H9 (cell line): ENCODE data around the gene FOXL1. TPM values are rescaled to one million over a fixed set of nuclear protein-coding genes. Genes with fewer than 3 reads are reported as not detected.

Source experiments
- DNase-seq: peaks from one replicate; pipeline ENCODE4 v3.0.0-alpha.2; 2017
- H2AFZ ChIP-seq: one replicate; pipeline ENCODE4 v1.6.1; 2013; ENCODE audit warnings: mild to moderate bottlenecking, low read length, control low read depth, moderate library complexity
- H2AK5ac ChIP-seq: 2 replicates; pipeline ENCODE4 v1.6.1; 2013; ENCODE audit warnings: low read length, control low read depth, mixed read lengths; ENCODE audit not compliant: insufficient read length
- H2BK120ac ChIP-seq: one replicate; pipeline ENCODE4 v1.6.1; 2013; ENCODE audit warnings: low read depth, mild to moderate bottlenecking, low read length, control low read depth, inconsistent platforms; ENCODE audit not compliant: poor library complexity, severe bottlenecking
- H2BK12ac ChIP-seq: 2 replicates; pipeline ENCODE4 v1.6.1; 2013; ENCODE audit warnings: low read length, control low read depth, mixed read lengths, low read depth; ENCODE audit not compliant: insufficient read length
- H2BK15ac ChIP-seq: 2 replicates; pipeline ENCODE4 v1.6.1; 2013; ENCODE audit warnings: low read depth, low read length, control low read depth
- H2BK20ac ChIP-seq: one replicate; pipeline ENCODE4 v1.6.1; 2013; ENCODE audit warnings: low read depth, mild to moderate bottlenecking, low read length, control low read depth, inconsistent platforms; ENCODE audit not compliant: poor library complexity, severe bottlenecking
- H2BK5ac ChIP-seq: 2 replicates; pipeline ENCODE4 v1.6.1; 2013; ENCODE audit warnings: low read length, control low read depth, mixed read lengths; ENCODE audit not compliant: insufficient read length
- H3K14ac ChIP-seq: 2 replicates; pipeline ENCODE4 v1.6.1; 2013; ENCODE audit warnings: low read length, control low read depth; ENCODE audit not compliant: insufficient read depth
- H3K18ac ChIP-seq: 2 replicates; pipeline ENCODE4 v1.6.1; 2013; ENCODE audit warnings: low read depth, mild to moderate bottlenecking, mixed read lengths, low read length, control low read depth; ENCODE audit not compliant: insufficient read length
- H3K23ac ChIP-seq: 2 replicates; pipeline ENCODE4 v1.6.1; 2013; ENCODE audit warnings: low read length, control low read depth, mixed read lengths, low read depth; ENCODE audit not compliant: insufficient read length
- H3K23me2 ChIP-seq: 2 replicates; pipeline ENCODE4 v1.6.1; 2013; ENCODE audit warnings: low read depth, mild to moderate bottlenecking, mixed read lengths, low read length, control low read depth; ENCODE audit not compliant: insufficient read length, poor library complexity, severe bottlenecking
- H3K27ac ChIP-seq: 2 replicates; pipeline ENCODE4 v1.5.1; 2013; ENCODE audit warnings: low read length, control low read depth, mixed read lengths, low read depth; ENCODE audit not compliant: insufficient read length
- H3K27me3 ChIP-seq: 2 replicates; pipeline ENCODE4 v1.6.1; 2013; ENCODE audit warnings: low read length, control low read depth, inconsistent platforms; ENCODE audit not compliant: insufficient read depth
- H3K4ac ChIP-seq: 2 replicates; pipeline ENCODE4 v1.6.1; 2013; ENCODE audit warnings: low read depth, mild to moderate bottlenecking, control low read depth, inconsistent platforms, low read length, moderate library complexity
- H3K4me1 ChIP-seq: 2 replicates; pipeline ENCODE4 v1.6.1; 2013; ENCODE audit warnings: low read length, control low read depth, inconsistent platforms; ENCODE audit not compliant: insufficient read depth
- H3K4me2 ChIP-seq: 2 replicates; pipeline ENCODE4 v1.6.1; 2013; ENCODE audit warnings: low read length, control low read depth, mixed read lengths; ENCODE audit not compliant: insufficient read length, insufficient read depth
- H3K56ac ChIP-seq: 2 replicates; pipeline ENCODE4 v1.6.1; 2013; ENCODE audit warnings: low read depth, mild to moderate bottlenecking, mixed read lengths, low read length, control low read depth; ENCODE audit not compliant: insufficient read length
- H3K79me1 ChIP-seq: 2 replicates; pipeline ENCODE4 v1.6.1; 2013; ENCODE audit warnings: low read depth, mild to moderate bottlenecking, moderate library complexity, low read length, control low read depth, inconsistent platforms; ENCODE audit not compliant: insufficient read depth, poor library complexity, severe bottlenecking
- H3K79me2 ChIP-seq: 2 replicates; pipeline ENCODE4 v1.6.1; 2013; ENCODE audit warnings: low read length, control low read depth, inconsistent platforms; ENCODE audit not compliant: insufficient read depth
- H3K9ac ChIP-seq: 2 replicates; pipeline ENCODE4 v1.6.1; 2013; ENCODE audit warnings: low read length, control low read depth, mixed read lengths; ENCODE audit not compliant: insufficient read length; ENCODE audit errors: extremely low read depth
- H3K9me3 ChIP-seq: one replicate; pipeline ENCODE4 v1.6.1; 2013; ENCODE audit warnings: low read depth, low read length, inconsistent platforms; ENCODE audit not compliant: control insufficient read depth
- H3T11ph ChIP-seq: one replicate; pipeline ENCODE4 v1.6.1; 2013; ENCODE audit warnings: mild to moderate bottlenecking, low read length, control low read depth, inconsistent platforms
- H4K20me1 ChIP-seq: one replicate; pipeline ENCODE4 v1.6.1; 2013; ENCODE audit not compliant: control insufficient read depth, insufficient read length, insufficient read depth
- H4K5ac ChIP-seq: 2 replicates; pipeline ENCODE4 v1.6.1; 2013; ENCODE audit warnings: low read depth, mild to moderate bottlenecking, mixed read lengths, low read length, control low read depth; ENCODE audit not compliant: insufficient read length
- H4K8ac ChIP-seq: replicated peaks from 2 replicates; pipeline ENCODE4 v1.6.1; 2013; ENCODE audit warnings: low read length, control low read depth, mixed read lengths, low read depth; ENCODE audit not compliant: insufficient read length
- H4K91ac ChIP-seq: 2 replicates; pipeline ENCODE4 v1.6.1; 2013; ENCODE audit warnings: low read depth, mild to moderate bottlenecking, moderate library complexity, mixed read lengths, low read length, control low read depth; ENCODE audit not compliant: insufficient read length
- H3K27ac Mint-ChIP-seq, 3 experiments: 2 replicates in 2 of 3; 3 replicates in 1 of 3; pipeline ENCODE4 v1.8.0; 2020 to 2021; ENCODE audit warnings: mixed read lengths in 3 of 3, mild to moderate bottlenecking in 1 of 3, moderate library complexity in 1 of 3
- H3K27me3 Mint-ChIP-seq: 2 replicates; pipeline ENCODE4 v1.8.0; 2021; ENCODE audit warnings: low read depth, mild to moderate bottlenecking, moderate library complexity, mixed read lengths
- H3K36me3 Mint-ChIP-seq, 3 experiments: 2 replicates in 2 of 3; 3 replicates in 1 of 3; pipeline ENCODE4 v1.8.0; 2020 to 2021; ENCODE audit warnings: low read depth in 3 of 3, mixed read lengths in 3 of 3; ENCODE audit not compliant: insufficient read depth in 1 of 3
- H3K4me1 Mint-ChIP-seq, 2 experiments: 2 replicates each; pipeline ENCODE4 v1.8.0; 2020; ENCODE audit warnings: mixed read lengths in 2 of 2
- H3K4me3 Mint-ChIP-seq, 2 experiments: 2 replicates in 1 of 2; 3 replicates in 1 of 2; pipeline ENCODE4 v1.8.0; 2020 to 2021; ENCODE audit warnings: mild to moderate bottlenecking in 2 of 2, mixed read lengths in 2 of 2, moderate library complexity in 1 of 2
- H3K9me3 Mint-ChIP-seq, 2 experiments: 2 replicates in 1 of 2; 3 replicates in 1 of 2; pipeline ENCODE4 v1.8.0; 2020; ENCODE audit warnings: mild to moderate bottlenecking in 2 of 2, mixed read lengths in 2 of 2, moderate library complexity in 1 of 2
- CTCF ChIP-seq: fragments of 200-600 bp; sonication (generic); conservative IDR thresholded peaks from 3 replicates; pipeline ENCODE4 v1.8.0; 2021; ENCODE audit warnings: antibody characterized with exemption, mild to moderate bottlenecking
- WGBS: extraction: QIAGEN DNeasy Blood & Tissue Kit; methylation state at CpG from one replicate; pipeline ENCODE4 v1.1.7; 2013; ENCODE audit warnings: missing lambda C conversion rate, low lambda C conversion rate, mixed read lengths; ENCODE audit not compliant: insufficient read length; ENCODE audit errors: extremely low coverage; 5-methylcytosine and 5-hydroxymethylcytosine counted together
- total RNA-seq: library from RNA; stranded (reverse); gene quantifications from 2 replicates; pipeline ENCODE4 v1.2.1, GENCODE V29; 2021

Gene FOXL1
- total RNA-seq, 1 experiment from 2014 or later = 0.09 TPM

GRCh38 chr16:86536621-86537020, 41.7 kb upstream of the FOXL1 start:
- Histone ChIP-seq H4K20me1 (no peaks in the 10 kb centered on the region), H3K27ac (no peak overlapping the region), H2AK5ac (no peak overlapping the region), H3K18ac (no peak overlapping the region), H2BK12ac (no peak overlapping the region), H2BK15ac (no peak overlapping the region), H3K56ac (no peak overlapping the region), H3K14ac (no peak overlapping the region; the same call in 1 of the 2 replicates), H3K9ac (no peak overlapping the region), H3K4me1 (no peaks in the 10 kb centered on the region), H3K4ac (no peak overlapping the region), H2AFZ (no peak overlapping the region), H3T11ph (no peak overlapping the region), H4K91ac (no peak overlapping the region), H4K5ac (no peak overlapping the region), H3K79me2 (no peaks in the 10 kb centered on the region), H2BK120ac (no peak overlapping the region), H3K79me1 (no peaks in the 10 kb centered on the region), H3K27me3 (no peaks in the 10 kb centered on the region), H3K23me2 (no peaks in the 10 kb centered on the region), H3K4me2 (no peak overlapping the region), H4K8ac (no peak overlapping the region), H3K9me3 (no peaks in the 10 kb centered on the region), H3K23ac (no peak overlapping the region), H2BK5ac (no peak overlapping the region), H2BK20ac (no peak overlapping the region)
- TF ChIP-seq CTCF = no peak
- H3K9me3 Mint-ChIP-seq = no peaks in the 10 kb centered on the region
- H3K27me3 Mint-ChIP-seq = peaks cover 3% of the 10 kb centered on the region
- WGBS = no CpG with 5 or more reads among the region's 17 CpGs
- H3K4me1 Mint-ChIP-seq = 0 out of 4 replicates have a peak, but pooled peaks cover 0 to 3% of the 10 kb centered on the region in 2 experiments
- H3K27ac Mint-ChIP-seq = no peak overlapping the region
- no peak overlapping the region for H3K4me3 Mint-ChIP-seq
- no peaks in the 10 kb centered on the region; a peak in 1 of 7 replicates for H3K36me3 Mint-ChIP-seq
- no peak for DNase-seq
